Neutrophil (primary cell): ENCODE results near the gene FKBP10.

Experiments used
- H3K27ac ChIP-seq: fragments of 200-600 bp; sonication (generic); 2 replicates; pipeline ENCODE4 v1.5.1; 2016; ENCODE audit warnings: mild to moderate bottlenecking, moderate library complexity
- H3K27me3 ChIP-seq: fragments of 200-600 bp; sonication (generic); 2 replicates; pipeline ENCODE4 v1.6.0; 2016; ENCODE audit warnings: mild to moderate bottlenecking
- H3K36me3 ChIP-seq: fragments of 200-600 bp; sonication (generic); 2 replicates; pipeline ENCODE4 v1.5.1; 2017
- H3K4me1 ChIP-seq, 2 experiments: fragments of 200-600 bp in 1 of 2; sonication (generic) in 1 of 2; 1 replicate in 1 of 2; 2 replicates in 1 of 2; pipeline versions ENCODE4 v1.5.1 to v1.6.1; 2013 to 2016; ENCODE audit warnings: low read depth in 1 of 2, low read length in 1 of 2, mild to moderate bottlenecking in 1 of 2, moderate library complexity in 1 of 2; ENCODE audit not compliant: control insufficient read depth in 1 of 2, insufficient read depth in 1 of 2
- H3K4me3 ChIP-seq, 2 experiments: fragments of 200-600 bp in 1 of 2; sonication (generic) in 1 of 2; 1 replicate in 1 of 2; 2 replicates in 1 of 2; pipeline ENCODE4 v1.5.1; 2013 to 2016; ENCODE audit warnings: low read depth in 1 of 2, low read length in 1 of 2, mild to moderate bottlenecking in 1 of 2, moderate library complexity in 1 of 2
- H3K9me3 ChIP-seq: fragments of 200-600 bp; sonication (generic); 2 replicates; pipeline ENCODE4 v1.5.1; 2016
- TF ChIP-seq, protein P1 (sequence below): fragments of 200-600 bp; sonication (generic); IDR thresholded peaks from 2 replicates; pipeline ENCODE4 v1.5.1; 2016; ENCODE audit warnings: antibody characterized with exemption

FKBP10 gene

DNA sequence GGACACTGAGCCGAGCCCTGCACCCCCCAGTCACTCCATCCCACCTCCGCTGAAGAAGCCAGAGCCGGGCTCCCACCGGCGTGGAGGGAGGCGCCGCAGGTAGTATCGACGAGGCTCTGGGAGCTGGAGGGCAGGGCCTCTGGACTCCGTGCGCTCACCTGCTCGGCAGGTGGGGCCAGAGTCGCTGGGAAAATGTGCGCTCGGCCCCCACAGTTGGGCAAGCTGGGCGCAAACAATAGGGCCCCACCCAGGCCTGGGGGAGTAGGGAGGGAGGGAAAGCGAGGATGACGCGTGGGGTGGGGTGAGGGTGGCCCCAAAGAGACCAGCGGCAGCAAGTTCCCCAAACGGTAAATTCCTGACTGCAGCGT is 27.0 kb upstream of the FKBP10 start:
- Histone ChIP-seq H3K36me3 (no peaks in the 10 kb centered on the region), H3K9me3 (no peaks in the 10 kb centered on the region), H3K4me1 (peaks cover 17 to 29% of the 10 kb centered on the region in 2 experiments), H3K4me3 (peak overlapping the region; percentile 45 to 54), H3K27ac (no peak overlapping the region), H3K27me3 (peaks cover 73% of the 10 kb centered on the region)
- TF ChIP-seq, protein P1, sequence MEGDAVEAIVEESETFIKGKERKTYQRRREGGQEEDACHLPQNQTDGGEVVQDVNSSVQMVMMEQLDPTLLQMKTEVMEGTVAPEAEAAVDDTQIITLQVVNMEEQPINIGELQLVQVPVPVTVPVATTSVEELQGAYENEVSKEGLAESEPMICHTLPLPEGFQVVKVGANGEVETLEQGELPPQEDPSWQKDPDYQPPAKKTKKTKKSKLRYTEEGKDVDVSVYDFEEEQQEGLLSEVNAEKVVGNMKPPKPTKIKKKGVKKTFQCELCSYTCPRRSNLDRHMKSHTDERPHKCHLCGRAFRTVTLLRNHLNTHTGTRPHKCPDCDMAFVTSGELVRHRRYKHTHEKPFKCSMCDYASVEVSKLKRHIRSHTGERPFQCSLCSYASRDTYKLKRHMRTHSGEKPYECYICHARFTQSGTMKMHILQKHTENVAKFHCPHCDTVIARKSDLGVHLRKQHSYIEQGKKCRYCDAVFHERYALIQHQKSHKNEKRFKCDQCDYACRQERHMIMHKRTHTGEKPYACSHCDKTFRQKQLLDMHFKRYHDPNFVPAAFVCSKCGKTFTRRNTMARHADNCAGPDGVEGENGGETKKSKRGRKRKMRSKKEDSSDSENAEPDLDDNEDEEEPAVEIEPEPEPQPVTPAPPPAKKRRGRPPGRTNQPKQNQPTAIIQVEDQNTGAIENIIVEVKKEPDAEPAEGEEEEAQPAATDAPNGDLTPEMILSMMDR: no peak

DNA sequence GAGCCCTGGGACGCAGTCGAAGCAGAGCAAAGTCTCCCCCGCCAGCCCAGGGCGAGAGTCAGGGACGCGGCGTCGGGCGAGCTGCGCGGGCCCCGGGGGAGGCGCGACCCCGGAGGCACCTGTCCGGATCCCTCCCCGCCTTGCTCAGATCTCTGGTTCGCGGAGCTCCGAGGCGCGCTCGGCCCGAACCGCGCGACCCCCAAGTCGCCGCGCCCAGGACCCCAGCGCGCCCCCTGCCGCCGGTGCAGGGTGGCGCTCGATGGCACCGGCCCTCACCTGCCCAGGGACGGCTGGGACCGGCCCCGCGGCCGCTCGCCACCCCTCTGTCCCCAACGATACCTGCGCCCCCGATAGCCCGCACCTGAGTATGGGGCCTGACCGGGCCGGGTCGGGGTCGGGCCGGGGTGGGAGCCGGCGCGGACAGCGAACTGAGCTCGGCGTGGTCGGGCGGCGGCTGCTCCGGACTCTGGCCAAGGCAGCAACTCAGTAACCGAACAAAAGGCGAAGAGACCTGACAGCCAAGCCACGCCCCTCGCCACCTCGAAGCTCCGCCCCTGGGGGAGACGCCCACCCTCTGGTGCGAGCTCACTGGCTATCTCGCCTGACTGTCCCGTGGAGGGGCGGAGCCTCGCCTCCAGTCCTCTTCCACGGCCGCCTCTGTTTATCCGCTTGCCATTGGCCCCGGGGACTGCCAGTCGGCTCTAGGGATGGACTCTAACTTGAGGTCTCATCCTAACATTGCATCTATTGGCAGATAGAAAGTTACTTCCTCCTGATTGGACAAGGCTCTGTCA is 26.4 kb upstream of the FKBP10 start, which contains the start of gene JUP:
Gene JUP (minus strand): TSS at position 485 of the 794 bp plus-strand sequence. CDS start 14,857 bp downstream, outside the sequence.
- Histone ChIP-seq H3K4me1 (peaks cover 17 to 29% of the 10 kb centered on the region in 2 experiments), H3K27ac (peak within 1 kb of the TSS; percentile 25), H3K4me3 (peak within 1 kb of the TSS; percentile 45 to 54), H3K27me3 (peaks cover 73% of the 10 kb centered on the region), H3K36me3 (no peaks in the 10 kb centered on the region), H3K9me3 (no peaks in the 10 kb centered on the region)
- TF ChIP-seq, protein P1: peak; percentile 13

GRCh38 chr17:41787021-41787418 is 25.8 kb upstream of the FKBP10 start:
- H3K27ac ChIP-seq: no peak overlapping the region
- TF ChIP-seq, protein P1: no peak
- peaks cover 17 to 29% of the 10 kb centered on the region in 2 experiments for H3K4me1 ChIP-seq
- no peaks in the 10 kb centered on the region for H3K36me3 ChIP-seq
- H3K4me3 ChIP-seq: no peak overlapping the region
- no peaks in the 10 kb centered on the region for H3K9me3 ChIP-seq
- H3K27me3 ChIP-seq: peaks cover 73% of the 10 kb centered on the region

GRCh38 chr17:41792845-41793783 is 19.7 kb upstream of the FKBP10 start:
- no peak overlapping the region for H3K4me3 ChIP-seq
- no peaks in the 10 kb centered on the region for H3K36me3 ChIP-seq
- no peak overlapping the region for H3K27ac ChIP-seq
- no peaks in the 10 kb centered on the region for H3K4me1 ChIP-seq
- H3K9me3 ChIP-seq: no peaks in the 10 kb centered on the region
- H3K27me3 ChIP-seq: peaks cover 26% of the 10 kb centered on the region
- TF ChIP-seq, protein P1: no peak

DNA sequence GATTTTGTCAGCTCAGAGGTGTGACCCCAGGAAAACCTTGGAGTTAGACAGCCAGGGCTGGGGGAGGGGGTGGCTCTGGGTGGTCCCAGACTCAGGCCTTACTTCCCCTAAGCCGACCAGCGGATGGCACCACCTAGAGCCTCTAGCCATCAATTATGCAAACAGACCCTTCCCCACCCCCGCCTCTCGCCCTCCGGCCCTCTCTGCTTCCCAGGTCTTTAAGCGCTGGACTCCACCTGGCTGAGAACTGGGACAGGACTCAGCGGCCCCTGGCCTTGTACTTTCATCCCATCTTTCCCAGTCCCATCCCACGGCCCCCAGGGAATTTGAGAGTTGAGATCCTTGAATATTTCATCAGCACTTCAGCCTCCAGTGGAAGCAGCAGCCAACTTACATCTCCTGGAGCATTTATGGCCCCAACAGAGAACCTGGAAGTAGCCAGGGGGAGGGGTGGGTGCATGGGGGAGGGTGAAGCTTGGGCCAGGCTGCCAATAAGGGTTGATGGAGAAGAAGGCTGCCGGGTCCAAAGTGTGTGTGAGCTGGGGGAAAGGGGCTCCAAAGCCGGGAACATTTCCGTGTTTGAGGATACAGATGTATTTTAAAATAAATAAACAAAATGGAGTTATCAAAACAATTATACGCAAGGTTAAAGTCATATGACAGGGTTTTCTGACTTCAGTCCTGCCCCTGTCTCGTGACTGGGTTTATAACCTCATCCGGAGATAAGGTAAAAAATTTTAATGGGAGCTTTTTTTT is 18.8 kb upstream of the FKBP10 start:
- peaks cover 17% of the 10 kb centered on the region for H3K27me3 ChIP-seq
- no peaks in the 10 kb centered on the region for H3K36me3 ChIP-seq
- no peaks in the 10 kb centered on the region for H3K4me1 ChIP-seq
- no peak overlapping the region for H3K4me3 ChIP-seq
- TF ChIP-seq, protein P1: no peak
- H3K9me3 ChIP-seq: no peaks in the 10 kb centered on the region
- H3K27ac ChIP-seq: no peak overlapping the region
